ENCODE data around the gene NR0B2.

GRCh38 chr1:26861889-26862378, 51.8 kb downstream of the NR0B2 start:
- no peak for TF ChIP-seq CTCF (IDR thresholded peaks at IDR 0.05)
- TF ChIP-seq POLR2A (IDR thresholded peaks at IDR 0.05), result no peak

Measured in right lobe of liver (tissue), 4 donors.